GM19239 (cell line): ENCODE data around the gene FBXL12.
"Not testable (repeated sequence)": the region's sequence is repeated elsewhere in the genome, so short reads cannot be mapped to it uniquely, and the experiment has no call there.

Source experiments
- DNase-seq: peaks from one replicate; pipeline ENCODE4 v3.0.0; 2011; ENCODE audit warnings: low spot score; ENCODE audit not compliant: insufficient read length
- FAIRE-seq: peaks from 2 replicates; lab custom pipeline; 2011; peaks lifted over from hg19 to GRCh38; lab: Jason Lieb, UNC

FBXL12 gene

GRCh38 chr19:9818734-9819595 lies at the start of gene FBXL12:
TSS of gene FBXL12 (minus strand) at chr19:9819079. CDS start at chr19:9818813, 266 bp downstream.
- FAIRE-seq (peak; percentile 99), DNase-seq (peak; percentile 80)

- DNase-seq (no peak), FAIRE-seq (no peak)
Observed at GRCh38 chr19:9865732-9866501, 47.0 kb upstream of the FBXL12 start.

- DNase-seq (no peak), FAIRE-seq (no peak)
Observed at GRCh38 chr19:9863759-9864158, 44.9 kb upstream of the FBXL12 start.

GRCh38 chr19:9862938-9863337 lies 44.1 kb upstream of the FBXL12 start:
- no peak for DNase-seq
- FAIRE-seq = no peak

- FAIRE-seq (no peak), DNase-seq (no peak)
Observed at GRCh38 chr19:9861503-9861902, 42.6 kb upstream of the FBXL12 start.

- FAIRE-seq (no peak), DNase-seq (no peak)
Observed at GRCh38 chr19:9860407-9860806, 41.5 kb upstream of the FBXL12 start.

GRCh38 chr19:9858766-9859165 lies 39.9 kb upstream of the FBXL12 start:
- FAIRE-seq = no peak
- no peak for DNase-seq

- FAIRE-seq (no peak), DNase-seq (no peak)
Observed at GRCh38 chr19:9857920-9858746, 39.3 kb upstream of the FBXL12 start.

- FAIRE-seq (no peak), DNase-seq (no peak)
Observed at GRCh38 chr19:9857076-9857721, 38.3 kb upstream of the FBXL12 start.

GRCh38 chr19:9856609-9857008 lies 37.7 kb upstream of the FBXL12 start:
- DNase-seq (no peak), FAIRE-seq (no peak)

- DNase-seq (no peak), FAIRE-seq (no peak)
Observed at GRCh38 chr19:9854282-9854846, 35.5 kb upstream of the FBXL12 start.

- FAIRE-seq (no peak), DNase-seq (no peak)
Observed at GRCh38 chr19:9850235-9850959, 31.5 kb upstream of the FBXL12 start.

GRCh38 chr19:9849791-9850190 lies 30.9 kb upstream of the FBXL12 start:
- DNase-seq (no peak), FAIRE-seq (no peak)

GRCh38 chr19:9848762-9849161 lies 29.9 kb upstream of the FBXL12 start:
- DNase-seq = no peak
- no peak for FAIRE-seq

- DNase-seq = no peak
- FAIRE-seq = no peak
Observed at GRCh38 chr19:9848060-9848459, 29.2 kb upstream of the FBXL12 start.

- DNase-seq = no peak
- no peak for FAIRE-seq
Observed at GRCh38 chr19:9847087-9847671, 28.3 kb upstream of the FBXL12 start.

- FAIRE-seq, DNase-seq: not testable (repeated sequence)
Observed at GRCh38 chr19:9843626-9844273, 24.9 kb upstream of the FBXL12 start.
